PFSK-1 (cell line): ENCODE data around the gene TESK1.

Experiments
- POLR2AphosphoS5 ChIP-seq: IDR thresholded peaks from 2 replicates; pipeline ENCODE4 v1.6.1; 2012; ENCODE audit warnings: low read depth, mild to moderate bottlenecking, control low read depth, low read length, moderate library complexity
- SIN3A ChIP-seq: IDR thresholded peaks from 2 replicates; pipeline ENCODE4 v1.6.1; 2012; ENCODE audit warnings: mild to moderate bottlenecking, low read length, moderate library complexity, borderline replicate concordance; ENCODE audit not compliant: insufficient read depth
- TAF1 ChIP-seq: IDR thresholded peaks from 2 replicates; pipeline ENCODE4 v1.6.1; 2012; ENCODE audit warnings: low read length, control low read depth, borderline replicate concordance; ENCODE audit not compliant: insufficient read depth

GRCh38 chr9:35656348-35656747 is 51.3 kb downstream of the TESK1 start:
- no peak for TF ChIP-seq TAF1
- no peak for TF ChIP-seq POLR2AphosphoS5
- TF ChIP-seq SIN3A: no peak
